GM18870 (cell line): ENCODE results near the gene MVD.
"Not testable (repeated sequence)": the region's sequence is repeated elsewhere in the genome, so short reads cannot be mapped to it uniquely, and the experiment has no call there.

Experiments used
- ATAC-seq: cut with Tn5 transposase; IDR thresholded peaks from one replicate; pipeline ENCODE4 v1.9.1; 2021; ENCODE audit warnings: moderate library complexity; ENCODE audit not compliant: unreplicated experiment

Gene MVD

DNA sequence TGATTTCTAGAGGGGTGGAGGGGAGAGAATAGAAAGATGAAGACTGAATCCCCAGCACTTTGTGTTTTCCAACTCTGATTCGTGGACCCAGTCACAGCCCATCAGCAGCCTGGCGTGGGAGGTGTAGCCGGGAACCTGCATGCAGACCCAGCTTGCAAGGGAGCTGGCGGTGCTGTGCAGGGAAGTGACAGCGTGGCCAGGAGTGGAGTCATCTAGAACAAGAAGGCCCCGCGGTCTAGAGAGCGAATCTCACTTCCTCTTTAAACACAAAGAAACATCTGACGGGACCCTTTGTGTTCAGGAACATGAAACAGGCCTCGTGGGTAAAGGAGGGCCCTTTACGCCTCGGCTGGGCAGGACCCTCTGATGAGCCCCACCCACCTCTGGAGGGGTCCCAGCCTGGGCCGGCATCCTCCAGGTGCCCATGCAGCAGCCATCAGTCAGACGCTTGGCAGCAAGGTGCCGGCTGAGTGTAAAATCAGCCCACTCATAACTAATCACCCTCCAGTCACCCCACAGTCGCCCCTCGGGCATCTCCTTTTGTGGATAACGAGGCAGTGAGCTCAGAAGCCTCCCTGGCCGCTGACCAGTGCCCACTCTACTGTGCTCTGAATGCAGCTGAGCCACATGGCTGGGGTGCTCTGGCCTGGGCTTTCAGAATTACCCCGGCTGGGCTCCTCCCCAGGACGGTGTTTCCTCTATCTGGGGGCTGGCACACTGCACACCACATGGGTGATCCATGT, 19.0 kb upstream of the MVD start:
- no peak for ATAC-seq

DNA sequence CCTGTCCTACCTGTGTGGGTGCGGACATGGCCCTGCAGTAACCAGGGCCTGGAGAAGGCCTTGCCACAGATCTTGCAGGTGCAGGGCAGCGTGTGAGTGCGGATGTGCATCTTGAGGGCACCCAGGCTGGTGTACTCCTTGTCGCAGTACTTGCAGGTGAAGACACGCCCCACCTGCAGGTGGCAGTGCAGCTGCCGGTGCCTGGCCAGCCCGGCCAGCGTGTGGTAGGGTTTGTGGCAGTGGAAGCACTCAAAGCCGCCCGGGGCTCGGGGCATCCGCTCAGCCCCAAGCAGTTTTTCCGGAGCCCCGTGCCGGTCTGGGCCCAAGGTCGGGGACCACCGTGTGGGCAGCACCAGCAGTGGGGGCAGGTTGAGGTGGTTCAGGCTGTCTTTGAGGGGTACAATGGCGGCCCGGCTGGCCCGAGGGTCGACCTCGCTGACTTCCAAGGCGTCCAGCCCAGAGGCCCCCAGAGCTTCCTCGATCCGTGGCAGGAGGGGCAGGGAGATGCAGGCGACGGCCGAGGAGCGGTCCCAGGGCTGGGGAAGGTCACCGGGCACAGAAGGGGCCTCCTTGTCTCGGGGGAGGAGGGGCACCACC, 18.3 kb upstream of the MVD start:
- no peak for ATAC-seq

GRCh38 chr16:88680554-88681083, 17.7 kb upstream of the MVD start:
- ATAC-seq, result no peak

GRCh38 chr16:88678224-88678979, 15.5 kb upstream of the MVD start:
- ATAC-seq, result no peak

GRCh38 chr16:88677721-88678120, 14.8 kb upstream of the MVD start:
- ATAC-seq, result no peak

DNA sequence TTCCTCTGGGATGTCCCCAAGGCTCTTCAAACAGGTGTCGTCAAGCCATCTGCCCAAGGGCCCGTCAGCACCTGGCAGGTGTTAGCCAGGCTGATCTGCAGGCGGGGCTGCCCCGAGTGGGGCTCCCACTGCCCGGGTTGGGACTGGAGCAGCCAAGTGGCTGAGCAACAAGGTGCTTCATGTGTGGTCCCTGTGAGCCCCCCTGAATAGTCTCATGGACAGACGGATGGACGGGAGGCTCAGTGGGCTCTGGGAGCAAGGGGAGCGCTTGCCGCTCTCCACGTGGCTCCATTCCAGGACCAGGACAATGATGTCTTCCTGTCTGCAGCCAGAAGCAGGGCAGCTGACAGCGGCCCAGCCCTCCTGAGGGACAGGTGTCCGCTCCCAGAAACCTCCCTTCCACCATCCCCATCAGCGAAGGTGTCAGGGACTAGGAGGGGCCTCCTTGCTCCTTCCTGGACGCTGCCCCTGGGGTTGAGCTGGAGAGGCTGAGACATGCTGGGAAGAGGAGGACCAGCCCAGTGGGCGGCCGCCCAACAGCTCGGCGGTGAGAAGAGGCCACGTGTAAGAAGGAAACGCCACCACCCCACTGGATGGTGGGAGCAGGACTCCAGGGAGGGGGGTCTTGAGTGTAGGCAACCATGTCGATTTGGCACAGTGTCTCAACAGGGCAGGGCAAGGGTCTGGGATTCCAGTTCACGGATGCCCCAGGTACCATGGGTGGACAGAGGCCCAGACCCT, 13.8 kb upstream of the MVD start:
- ATAC-seq, result no peak

DNA sequence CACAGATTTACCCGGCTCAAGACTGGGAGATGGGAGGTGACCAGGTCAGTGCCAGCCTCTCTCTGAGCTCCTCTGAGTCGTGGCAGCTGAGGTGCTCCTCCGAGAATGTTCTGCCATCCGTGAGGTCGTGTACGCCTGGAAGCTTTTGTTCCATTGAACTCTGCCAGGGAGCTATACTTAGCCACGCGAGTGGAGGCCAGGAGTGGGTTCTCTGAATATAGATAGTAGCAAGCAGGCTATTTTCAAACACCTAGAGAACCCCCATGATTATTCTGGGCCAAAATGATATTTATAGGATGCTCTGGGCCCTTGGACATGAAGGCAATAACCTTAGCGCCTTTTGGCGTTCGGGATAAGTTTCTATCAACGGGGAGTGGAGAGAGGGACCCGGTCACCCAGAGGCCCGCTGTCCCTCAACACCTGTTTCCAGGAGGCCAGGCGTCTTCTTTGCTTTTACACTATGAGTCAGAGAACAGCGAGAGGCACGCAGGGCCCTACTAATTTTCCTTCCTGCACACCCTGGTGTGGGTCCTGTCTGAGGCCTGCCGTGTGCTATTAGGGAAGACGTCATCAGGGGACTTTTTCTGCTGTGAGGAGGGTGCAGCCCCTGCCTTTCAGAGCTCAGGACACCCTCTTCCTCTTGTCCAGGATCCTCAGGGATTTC, 11.0 kb upstream of the MVD start:
- no peak for ATAC-seq

GRCh38 chr16:88672776-88673175, 9.9 kb upstream of the MVD start:
- ATAC-seq, result no peak

DNA sequence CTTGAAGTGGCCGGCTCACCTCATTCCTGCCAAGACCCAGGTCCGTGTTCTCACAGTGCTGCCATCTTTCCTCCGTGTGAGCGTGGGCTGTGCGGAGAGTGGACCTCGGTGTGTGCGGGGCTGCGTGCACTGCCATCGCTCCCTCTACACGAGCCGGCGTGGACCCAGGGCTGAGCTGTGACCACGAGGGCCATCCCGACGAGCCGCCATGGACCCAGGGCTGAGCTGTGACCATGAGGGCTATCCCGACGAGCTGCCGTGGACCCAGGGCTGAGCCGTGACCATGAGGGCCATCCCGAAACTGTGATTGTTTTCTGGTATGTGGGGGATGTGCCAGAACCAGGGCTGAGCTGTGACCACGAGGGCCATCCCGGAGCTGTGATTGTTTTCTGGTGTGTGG, 8.9 kb upstream of the MVD start:
- no peak for ATAC-seq

DNA sequence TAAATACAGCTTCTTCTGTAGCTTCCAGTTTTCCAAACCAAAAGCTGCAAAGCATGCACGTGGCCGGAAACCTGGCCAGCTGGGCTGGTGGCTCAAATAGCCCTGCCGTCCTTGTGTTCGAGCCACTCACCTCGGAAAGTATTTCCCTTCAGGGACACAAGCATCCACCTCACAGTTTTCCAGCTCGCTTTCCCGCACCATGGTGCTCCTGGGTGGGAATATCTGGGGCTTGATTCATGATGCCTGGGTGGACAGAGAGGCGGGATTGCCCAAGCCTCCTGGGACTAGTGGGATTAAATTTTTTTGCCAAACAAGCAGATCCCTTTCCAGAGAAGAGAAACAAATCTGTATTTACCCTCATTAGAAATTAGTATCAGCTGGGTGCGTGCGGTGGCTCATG, 7.1 kb upstream of the MVD start:
- no peak for ATAC-seq

DNA sequence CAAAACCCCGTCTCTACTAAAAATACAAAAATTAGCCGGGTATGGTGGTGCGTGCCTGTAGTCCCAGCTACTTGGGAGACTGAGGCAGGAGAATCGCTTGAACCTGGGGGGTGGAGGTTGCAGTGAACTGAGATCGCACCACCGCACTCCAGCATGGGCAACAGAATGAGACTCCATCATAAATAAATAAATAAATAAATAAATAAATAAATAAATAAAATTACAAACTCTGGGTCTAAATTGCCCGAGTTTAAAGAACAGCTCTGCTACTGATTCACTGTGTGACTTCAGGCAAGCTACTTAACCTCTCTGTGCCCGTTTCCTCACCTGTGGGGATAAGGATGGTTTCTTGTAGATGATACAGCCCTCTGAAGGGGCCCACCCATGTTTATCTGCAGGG, 6.6 kb upstream of the MVD start:
- ATAC-seq, result not testable (repeated sequence)

GRCh38 chr16:88667461-88667860, 4.6 kb upstream of the MVD start:
- no peak for ATAC-seq

DNA sequence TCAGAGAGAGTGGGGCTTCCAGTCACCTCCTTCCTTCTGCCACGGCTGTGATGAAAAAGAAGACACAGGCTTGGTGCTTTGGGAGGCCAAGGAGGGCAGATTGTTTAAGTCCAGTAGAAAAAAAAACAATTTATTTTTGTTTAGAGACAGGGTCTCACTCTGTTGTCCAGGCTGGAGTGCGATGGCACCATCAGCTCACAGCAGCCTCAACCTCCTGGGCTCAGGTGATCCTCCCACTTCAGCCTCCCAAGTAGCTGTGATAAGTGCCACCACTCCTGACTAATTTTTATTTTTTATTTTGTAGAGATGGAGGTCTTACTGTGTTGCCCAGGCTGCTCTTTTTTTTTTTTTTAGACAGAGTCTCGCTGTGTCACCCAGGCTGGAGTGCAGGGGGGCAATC, 2.7 kb upstream of the MVD start:
- ATAC-seq, result no peak

DNA sequence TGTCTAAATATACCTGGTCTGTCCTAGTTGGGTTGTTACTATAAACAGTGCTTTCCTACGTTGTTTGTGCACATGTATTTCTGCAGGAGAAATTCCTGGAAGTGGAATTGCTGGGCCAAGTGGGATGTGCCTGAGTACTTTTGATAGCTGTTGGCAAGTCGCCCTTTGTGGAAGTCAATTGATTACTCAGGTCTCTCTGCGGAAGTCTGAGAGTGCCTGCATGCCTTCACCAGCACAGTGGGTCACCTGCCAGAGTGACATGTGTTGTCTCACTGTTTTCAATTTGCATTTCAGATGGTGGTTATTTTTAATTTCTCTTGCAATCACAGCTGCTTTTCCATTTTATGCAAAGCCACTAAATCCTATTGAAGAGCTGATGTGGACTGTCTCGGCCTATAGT, 2.3 kb upstream of the MVD start:
- ATAC-seq, result no peak

DNA sequence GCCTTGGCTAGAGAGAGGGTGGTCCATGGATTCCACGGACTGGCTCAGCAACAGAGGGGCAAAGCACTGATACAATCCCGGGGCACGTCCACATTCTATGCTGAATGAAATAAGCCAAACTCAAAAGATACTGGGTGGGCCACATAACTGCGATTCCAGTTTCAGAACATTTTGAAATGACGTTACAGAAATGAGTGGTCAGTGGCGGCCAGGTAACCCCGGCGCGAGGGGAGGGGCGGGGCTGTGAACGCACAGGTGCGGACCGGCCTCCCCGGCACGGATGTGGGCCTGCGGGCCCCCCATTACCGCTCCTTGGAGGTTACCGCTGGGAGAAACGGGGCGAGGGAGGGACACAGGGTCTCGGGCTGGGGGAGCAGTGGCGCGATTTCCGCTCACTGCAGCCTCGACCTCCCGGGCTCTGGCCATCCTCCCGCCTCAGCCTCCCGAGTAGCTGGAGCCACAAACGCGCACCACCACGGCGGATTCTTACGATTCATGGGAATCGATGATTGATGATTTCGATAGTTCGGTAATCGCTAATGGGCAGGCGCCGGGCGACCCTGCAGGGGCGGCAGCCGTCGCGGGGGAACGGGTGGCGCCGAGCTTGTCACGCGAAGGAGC, 559 bp downstream of the MVD start:
- no peak for ATAC-seq

GRCh38 chr16:88661468-88661867, 1.4 kb downstream of the MVD start:
- no peak for ATAC-seq

GRCh38 chr16:88659160-88659559, 3.7 kb downstream of the MVD start:
- ATAC-seq, result no peak

GRCh38 chr16:88658714-88659113, 4.2 kb downstream of the MVD start:
- no peak for ATAC-seq

GRCh38 chr16:88657371-88657770, 5.5 kb downstream of the MVD start:
- ATAC-seq, result no peak

GRCh38 chr16:88656291-88656980, 6.5 kb downstream of the MVD start:
- ATAC-seq, result no peak
